ENCODE measurements around the gene SCGB1C1.
A peak's percentile ranks its signal among the peaks of the same experiment; 100 is the strongest.
"Not testable (repeated sequence)": the region's sequence is repeated elsewhere in the genome, so short reads cannot be mapped to it uniquely, and the experiment has no call there.

SCGB1C1 gene

DNA sequence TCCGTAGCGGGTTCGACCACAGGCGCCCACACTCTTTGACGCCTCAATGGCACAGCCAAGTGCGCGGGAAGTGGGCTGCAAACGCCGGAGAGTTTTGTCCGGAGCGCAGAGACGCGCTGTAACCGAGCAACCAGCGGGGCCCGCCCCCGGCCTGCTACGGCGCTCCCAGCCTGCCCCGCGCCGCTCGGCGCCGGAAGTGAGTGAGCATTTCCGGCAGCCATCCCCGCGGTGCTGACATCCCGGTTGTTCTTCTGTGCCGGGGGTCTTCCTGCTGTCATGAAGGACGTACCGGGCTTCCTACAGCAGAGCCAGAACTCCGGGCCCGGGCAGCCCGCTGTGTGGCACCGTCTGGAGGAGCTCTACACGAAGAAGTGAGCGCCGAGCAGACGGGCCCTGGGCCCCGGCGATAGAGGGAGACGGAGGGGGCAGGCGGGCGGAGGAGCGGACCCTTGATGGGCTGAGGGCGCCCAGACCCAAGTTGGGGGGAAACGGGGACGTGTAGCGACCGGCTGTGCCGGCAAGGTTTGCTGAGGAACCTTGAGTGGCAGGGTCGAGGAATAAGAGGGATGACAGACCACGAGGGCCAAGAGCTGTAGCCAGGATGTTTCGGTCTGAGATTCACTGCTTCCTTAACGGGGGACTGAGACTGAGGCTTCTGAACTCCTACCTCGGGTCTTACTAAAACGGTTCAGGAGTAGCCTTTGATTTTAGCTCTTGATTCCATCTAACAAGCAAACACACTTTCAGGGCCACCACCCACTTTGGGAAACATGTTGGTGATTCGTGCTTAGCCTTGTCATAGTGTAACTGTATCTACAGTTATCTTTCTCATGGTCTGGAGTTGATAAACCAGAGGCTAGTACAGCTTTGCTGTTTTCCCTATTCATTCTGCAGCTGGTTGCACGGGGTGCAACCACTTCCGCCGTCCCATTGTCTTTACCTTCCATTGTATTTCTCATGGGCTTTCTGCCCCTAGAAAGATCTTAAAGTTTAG, 44.2 kb downstream of the SCGB1C1 start, which contains the start of gene PSMD13:
Gene PSMD13, plus strand, starts transcription at position 203 of the 994 bp plus-strand sequence. Its CDS starts 74 bp downstream, at position 277.
- peak; percentile 67 to 80 for DNase-seq (ENCODE audit: low read depth in 1 of 2, low spot score in 1 of 2)
- H3K27me3 ChIP-seq (ENCODE audit: insufficient read depth, poor library complexity, severe bottlenecking): no peaks in the 10 kb centered on the region
- TF ChIP-seq, protein P1, sequence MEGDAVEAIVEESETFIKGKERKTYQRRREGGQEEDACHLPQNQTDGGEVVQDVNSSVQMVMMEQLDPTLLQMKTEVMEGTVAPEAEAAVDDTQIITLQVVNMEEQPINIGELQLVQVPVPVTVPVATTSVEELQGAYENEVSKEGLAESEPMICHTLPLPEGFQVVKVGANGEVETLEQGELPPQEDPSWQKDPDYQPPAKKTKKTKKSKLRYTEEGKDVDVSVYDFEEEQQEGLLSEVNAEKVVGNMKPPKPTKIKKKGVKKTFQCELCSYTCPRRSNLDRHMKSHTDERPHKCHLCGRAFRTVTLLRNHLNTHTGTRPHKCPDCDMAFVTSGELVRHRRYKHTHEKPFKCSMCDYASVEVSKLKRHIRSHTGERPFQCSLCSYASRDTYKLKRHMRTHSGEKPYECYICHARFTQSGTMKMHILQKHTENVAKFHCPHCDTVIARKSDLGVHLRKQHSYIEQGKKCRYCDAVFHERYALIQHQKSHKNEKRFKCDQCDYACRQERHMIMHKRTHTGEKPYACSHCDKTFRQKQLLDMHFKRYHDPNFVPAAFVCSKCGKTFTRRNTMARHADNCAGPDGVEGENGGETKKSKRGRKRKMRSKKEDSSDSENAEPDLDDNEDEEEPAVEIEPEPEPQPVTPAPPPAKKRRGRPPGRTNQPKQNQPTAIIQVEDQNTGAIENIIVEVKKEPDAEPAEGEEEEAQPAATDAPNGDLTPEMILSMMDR (IDR thresholded peaks at IDR 0.05; ENCODE audit: insufficient read depth, low read length): no peak
- TF ChIP-seq SPI1 (IDR thresholded peaks at IDR 0.05; ENCODE audit: borderline replicate concordance, low read depth) (peak; percentile 31; the same call in 1 of the 2 replicates), POLR2AphosphoS5 (IDR thresholded peaks at IDR 0.05; ENCODE audit: low read depth) (peak; percentile 42; the same call in 1 of the 2 replicates), GABPA (IDR thresholded peaks at IDR 0.05; ENCODE audit: low read depth) (peak; percentile 81)
- TF ChIP-seq, protein P2, sequence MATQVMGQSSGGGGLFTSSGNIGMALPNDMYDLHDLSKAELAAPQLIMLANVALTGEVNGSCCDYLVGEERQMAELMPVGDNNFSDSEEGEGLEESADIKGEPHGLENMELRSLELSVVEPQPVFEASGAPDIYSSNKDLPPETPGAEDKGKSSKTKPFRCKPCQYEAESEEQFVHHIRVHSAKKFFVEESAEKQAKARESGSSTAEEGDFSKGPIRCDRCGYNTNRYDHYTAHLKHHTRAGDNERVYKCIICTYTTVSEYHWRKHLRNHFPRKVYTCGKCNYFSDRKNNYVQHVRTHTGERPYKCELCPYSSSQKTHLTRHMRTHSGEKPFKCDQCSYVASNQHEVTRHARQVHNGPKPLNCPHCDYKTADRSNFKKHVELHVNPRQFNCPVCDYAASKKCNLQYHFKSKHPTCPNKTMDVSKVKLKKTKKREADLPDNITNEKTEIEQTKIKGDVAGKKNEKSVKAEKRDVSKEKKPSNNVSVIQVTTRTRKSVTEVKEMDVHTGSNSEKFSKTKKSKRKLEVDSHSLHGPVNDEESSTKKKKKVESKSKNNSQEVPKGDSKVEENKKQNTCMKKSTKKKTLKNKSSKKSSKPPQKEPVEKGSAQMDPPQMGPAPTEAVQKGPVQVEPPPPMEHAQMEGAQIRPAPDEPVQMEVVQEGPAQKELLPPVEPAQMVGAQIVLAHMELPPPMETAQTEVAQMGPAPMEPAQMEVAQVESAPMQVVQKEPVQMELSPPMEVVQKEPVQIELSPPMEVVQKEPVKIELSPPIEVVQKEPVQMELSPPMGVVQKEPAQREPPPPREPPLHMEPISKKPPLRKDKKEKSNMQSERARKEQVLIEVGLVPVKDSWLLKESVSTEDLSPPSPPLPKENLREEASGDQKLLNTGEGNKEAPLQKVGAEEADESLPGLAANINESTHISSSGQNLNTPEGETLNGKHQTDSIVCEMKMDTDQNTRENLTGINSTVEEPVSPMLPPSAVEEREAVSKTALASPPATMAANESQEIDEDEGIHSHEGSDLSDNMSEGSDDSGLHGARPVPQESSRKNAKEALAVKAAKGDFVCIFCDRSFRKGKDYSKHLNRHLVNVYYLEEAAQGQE (IDR thresholded peaks at IDR 0.05; ENCODE audit: insufficient replicate concordance, low read depth): no peak

DNA sequence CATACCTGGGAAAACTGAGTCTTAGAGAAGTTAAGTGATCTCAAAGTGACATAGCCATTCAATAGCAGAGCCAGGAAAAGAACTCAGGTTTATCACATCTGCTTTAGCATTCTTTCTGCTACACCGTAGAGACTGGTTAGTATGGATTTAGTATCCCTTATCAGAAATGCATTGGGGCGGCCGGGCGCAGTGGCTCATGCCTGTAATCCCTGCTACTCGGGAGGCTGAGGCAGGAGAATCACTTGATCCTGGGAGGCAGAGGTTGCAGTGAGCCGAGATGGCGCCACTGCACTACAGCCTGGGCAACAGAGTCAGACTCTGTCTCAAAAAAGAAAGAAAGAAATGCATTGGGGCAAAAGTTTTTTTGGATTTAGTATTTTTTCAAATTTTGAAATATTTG, 45.5 kb downstream of the SCGB1C1 start:
- not testable (repeated sequence) for H3K27me3 ChIP-seq (ENCODE audit: insufficient read depth, poor library complexity, severe bottlenecking); DNase-seq (ENCODE audit: low read depth in 1 of 2, low spot score in 1 of 2); H3K4me3 ChIP-seq (replicated peaks; ENCODE audit: insufficient read depth, low read length); H3K27ac ChIP-seq (replicated peaks)

More for the DNA sequence above, 44.2 kb downstream of the SCGB1C1 start, which contains the start of gene PSMD13:
- Histone ChIP-seq H3K4me3 (replicated peaks; ENCODE audit: insufficient read depth, low read length) (peak within 1 kb of the TSS; percentile 99), H3K27ac (replicated peaks) (peak within 1 kb of the TSS; percentile 96)

DNA sequence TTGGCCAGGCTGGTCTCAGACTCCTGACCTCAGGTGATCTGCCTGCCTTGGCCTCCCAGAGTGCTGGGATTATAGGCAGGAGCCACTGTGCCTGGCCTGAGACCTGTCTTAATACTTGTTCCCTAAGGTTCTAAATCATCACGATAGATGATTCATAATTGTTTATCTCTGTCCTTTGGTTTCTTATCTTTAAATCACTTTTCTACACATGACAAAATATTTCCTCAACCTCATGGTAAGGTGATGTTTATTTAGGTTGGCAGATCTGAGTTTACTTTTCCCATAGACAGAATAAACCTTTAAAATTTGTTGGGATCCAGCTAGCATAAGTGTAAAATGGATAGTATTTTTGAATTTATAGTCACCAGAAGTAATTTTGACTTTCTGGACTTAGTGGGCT, 47.4 kb downstream of the SCGB1C1 start:
- Histone ChIP-seq H3K4me3 (replicated peaks; ENCODE audit: insufficient read depth, low read length) (no peak overlapping the region), H3K27me3 (ENCODE audit: insufficient read depth, poor library complexity, severe bottlenecking) (no peaks in the 10 kb centered on the region), H3K27ac (replicated peaks) (no peak overlapping the region)
- DNase-seq (ENCODE audit: low read depth in 1 of 2, low spot score in 1 of 2): no peak
- TF ChIP-seq GABPA (IDR thresholded peaks at IDR 0.05; ENCODE audit: low read depth): no peak
- no peak for TF ChIP-seq POLR2AphosphoS5 (IDR thresholded peaks at IDR 0.05; ENCODE audit: low read depth)
- TF ChIP-seq, protein P1 (IDR thresholded peaks at IDR 0.05; ENCODE audit: insufficient read depth, low read length): no peak
- TF ChIP-seq, protein P2 (IDR thresholded peaks at IDR 0.05; ENCODE audit: insufficient replicate concordance, low read depth): no peak
- TF ChIP-seq SPI1 (IDR thresholded peaks at IDR 0.05; ENCODE audit: borderline replicate concordance, low read depth): no peak

DNA sequence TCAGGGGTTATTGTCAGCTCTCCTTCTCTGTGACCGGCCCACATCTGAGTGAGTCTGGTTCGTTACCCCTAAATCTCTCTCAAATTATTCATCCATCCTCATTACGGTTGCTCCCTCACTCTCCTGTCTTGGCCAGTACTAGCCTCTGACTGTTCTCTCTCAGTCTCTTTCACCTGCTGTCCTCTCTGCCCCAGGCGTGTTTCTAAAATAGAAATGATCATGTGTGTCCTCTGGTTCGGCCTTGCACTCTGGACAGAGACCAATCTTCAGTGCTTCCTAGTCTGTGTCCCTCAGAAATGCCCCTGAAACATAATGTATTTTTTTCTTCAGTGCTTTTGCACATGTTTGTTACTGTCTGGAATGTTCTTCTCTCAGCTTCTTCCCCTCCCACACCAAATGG, 48.8 kb downstream of the SCGB1C1 start:
- Histone ChIP-seq H3K27me3 (ENCODE audit: insufficient read depth, poor library complexity, severe bottlenecking) (no peaks in the 10 kb centered on the region), H3K27ac (replicated peaks) (no peak overlapping the region), H3K4me3 (replicated peaks; ENCODE audit: insufficient read depth, low read length) (no peak overlapping the region)
- no peak for DNase-seq (ENCODE audit: low read depth in 1 of 2, low spot score in 1 of 2)
- TF ChIP-seq SPI1 (IDR thresholded peaks at IDR 0.05; ENCODE audit: borderline replicate concordance, low read depth): no peak
- no peak for TF ChIP-seq POLR2AphosphoS5 (IDR thresholded peaks at IDR 0.05; ENCODE audit: low read depth)
- TF ChIP-seq, protein P2 (IDR thresholded peaks at IDR 0.05; ENCODE audit: insufficient replicate concordance, low read depth): no peak
- TF ChIP-seq, protein P1 (IDR thresholded peaks at IDR 0.05; ENCODE audit: insufficient read depth, low read length): no peak
- no peak for TF ChIP-seq GABPA (IDR thresholded peaks at IDR 0.05; ENCODE audit: low read depth)

Data from HL-60 (cell line).